GM08714 (cell line): ENCODE results near the gene FOLR1.

ENCODE experiments used
- H3K4me3 ChIP-seq: fragments of 200-500 bp; sonication (Bioruptor generic); 2 replicates; pipeline ENCODE4 v1.5.1; 2014; ENCODE audit warnings: mild to moderate bottlenecking, low read length, inconsistent platforms
- ZNF274 ChIP-seq: IDR thresholded peaks from 2 replicates; pipeline ENCODE4 v1.6.1; 2012; ENCODE audit warnings: mild to moderate bottlenecking, low read depth, low read length

FOLR1 gene

GRCh38 chr11:72225411-72225951 is 33.5 kb downstream of the FOLR1 start:
- TF ChIP-seq ZNF274: no peak
- H3K4me3 ChIP-seq: peak overlapping the region; percentile 77

GRCh38 chr11:72226701-72227100 is 34.8 kb downstream of the FOLR1 start:
- no peak for TF ChIP-seq ZNF274
- no peak overlapping the region for H3K4me3 ChIP-seq

GRCh38 chr11:72227316-72228228 is 35.6 kb downstream of the FOLR1 start:
- H3K4me3 ChIP-seq: no peak overlapping the region
- no peak for TF ChIP-seq ZNF274

GRCh38 chr11:72228229-72228843 is 36.4 kb downstream of the FOLR1 start:
- no peak overlapping the region for H3K4me3 ChIP-seq
- no peak for TF ChIP-seq ZNF274

- TF ChIP-seq ZNF274: no peak
- H3K4me3 ChIP-seq: no peak overlapping the region
Observed at GRCh38 chr11:72228844-72229231, 36.9 kb downstream of the FOLR1 start.

- no peak overlapping the region for H3K4me3 ChIP-seq
- no peak for TF ChIP-seq ZNF274
Observed at GRCh38 chr11:72229336-72229924, 37.5 kb downstream of the FOLR1 start.

GRCh38 chr11:72229925-72230763 is 38.2 kb downstream of the FOLR1 start:
- TF ChIP-seq ZNF274: no peak
- H3K4me3 ChIP-seq: no peak overlapping the region

GRCh38 chr11:72230764-72231365 is 38.9 kb downstream of the FOLR1 start:
- no peak overlapping the region for H3K4me3 ChIP-seq
- no peak for TF ChIP-seq ZNF274

- TF ChIP-seq ZNF274: no peak
- H3K4me3 ChIP-seq: no peak overlapping the region
Observed at GRCh38 chr11:72231396-72232259, 39.7 kb downstream of the FOLR1 start.

- H3K4me3 ChIP-seq: no peak overlapping the region
- no peak for TF ChIP-seq ZNF274
Observed at GRCh38 chr11:72232260-72233055, 40.5 kb downstream of the FOLR1 start.

GRCh38 chr11:72233056-72233772 is 41.3 kb downstream of the FOLR1 start:
- TF ChIP-seq ZNF274: no peak
- H3K4me3 ChIP-seq: no peak overlapping the region
